ENCODE data around the gene IFT25.
"Not testable (repeated sequence)": the region's sequence is repeated elsewhere in the genome, so short reads cannot be mapped to it uniquely, and the experiment has no call there.

The IFT25 gene

DNA sequence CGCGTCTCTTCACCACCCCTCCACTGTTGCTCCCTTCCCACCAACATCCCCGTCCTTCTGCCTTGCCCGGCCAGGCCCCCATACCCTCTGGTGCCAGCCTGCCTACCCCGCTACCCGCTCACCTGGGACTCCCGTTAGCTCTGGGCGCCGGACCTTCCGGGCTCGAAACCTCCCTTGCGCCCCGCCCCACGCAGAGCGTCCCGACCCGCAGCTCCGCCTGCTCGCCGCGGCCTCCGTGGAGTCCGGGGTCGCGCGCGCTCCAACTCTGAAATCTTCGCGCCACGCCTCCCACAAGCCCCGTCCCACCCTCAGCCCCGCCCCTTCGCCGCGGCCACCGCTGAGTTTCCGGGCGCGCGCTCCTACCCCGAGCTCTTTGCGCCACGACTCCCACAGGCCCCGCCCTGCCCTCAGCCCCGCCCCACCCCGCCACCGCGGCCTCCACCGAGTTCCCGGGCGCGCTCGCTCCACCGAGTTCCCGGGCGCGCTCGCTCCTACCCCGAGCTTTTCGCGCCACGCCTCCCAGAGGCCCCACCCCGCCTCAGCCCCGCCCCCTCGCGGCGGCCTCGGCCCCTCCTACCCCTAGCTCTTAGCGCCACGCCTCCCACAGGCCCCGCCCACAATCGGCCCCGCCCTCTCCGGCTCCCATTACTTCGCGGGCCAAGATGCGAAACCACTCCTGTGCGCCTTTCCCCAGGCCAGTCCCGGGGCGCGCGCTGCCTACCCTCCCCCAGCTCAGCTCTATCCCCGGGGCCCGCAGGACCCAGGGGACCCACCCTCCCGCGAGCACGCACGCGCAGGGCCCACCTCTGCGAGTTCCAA, at the start of gene IFT25:
Gene IFT25 (minus strand): TSS at position 267 of the 819 bp plus-strand sequence. CDS start 5,617 bp downstream, outside the sequence.
- DNase-seq (ENCODE audit: low spot score in 2 of 2) (peak; percentile 100), ATAC-seq (ENCODE audit: low read depth) (peak; percentile 75)
- Mint-ChIP-seq H3K27me3 (no peaks in the 10 kb centered on the region), H3K4me3 (peak within 1 kb of the TSS; percentile 97), H3K27ac (peak within 1 kb of the TSS; percentile 94), H3K36me3 (no peaks in the 10 kb centered on the region), H3K9me3 (no peaks in the 10 kb centered on the region), H3K4me1 (peaks cover 24% of the 10 kb centered on the region)

GRCh38 chr1:53994516-53994915, 49.0 kb upstream of the IFT25 start:
- DNase-seq (ENCODE audit: low spot score in 2 of 2); H3K9me3 Mint-ChIP-seq; ATAC-seq (ENCODE audit: low read depth); H3K4me3 Mint-ChIP-seq; H3K36me3 Mint-ChIP-seq; H3K4me1 Mint-ChIP-seq; H3K27me3 Mint-ChIP-seq; H3K27ac Mint-ChIP-seq: not testable (repeated sequence)

DNA sequence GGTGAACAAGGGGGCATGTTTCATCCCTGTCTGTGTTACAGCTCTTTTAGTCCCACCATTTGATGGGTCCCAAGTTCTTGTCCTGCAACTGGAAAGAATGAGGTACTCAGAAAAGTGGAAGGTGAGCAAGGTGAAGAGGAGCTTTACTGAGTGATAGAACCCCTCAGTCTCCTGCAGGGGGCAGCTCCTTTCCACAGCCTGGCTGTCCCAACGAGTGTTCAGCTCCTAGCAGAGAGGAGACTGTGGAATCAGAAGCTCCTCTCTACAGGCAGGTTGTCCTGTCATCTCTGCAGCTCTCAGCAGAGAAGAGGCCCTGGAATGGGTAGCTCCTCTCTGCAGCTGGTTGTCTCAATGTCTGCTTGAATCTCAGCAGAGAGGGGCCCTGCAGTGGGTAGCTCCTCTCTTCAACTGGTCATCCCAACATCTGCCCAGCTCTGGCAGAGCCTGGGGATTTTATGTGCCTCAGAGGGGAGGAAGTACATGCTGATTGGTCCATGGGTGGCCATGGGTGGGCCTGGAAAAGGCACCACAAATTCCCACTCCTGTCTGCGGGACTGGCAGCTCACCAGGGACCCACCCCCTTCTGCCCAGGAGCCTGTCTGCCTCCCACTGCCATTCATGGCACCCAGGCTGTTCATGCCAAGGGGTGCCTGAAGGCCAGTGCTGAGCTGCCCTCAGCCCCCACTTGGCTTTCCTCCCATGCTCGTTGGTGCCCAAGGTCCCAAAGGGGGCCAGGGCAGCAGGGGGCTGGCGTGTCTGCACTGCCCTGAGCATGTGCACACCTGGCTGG, 46.8 kb upstream of the IFT25 start:
- ATAC-seq (ENCODE audit: low read depth) = no peak
- Mint-ChIP-seq H3K36me3 (no peaks in the 10 kb centered on the region), H3K27ac (no peak overlapping the region)

GRCh38 chr1:53987880-53988279, 42.4 kb upstream of the IFT25 start:
- no peak for ATAC-seq (ENCODE audit: low read depth)

More for the DNA sequence above, 46.8 kb upstream of the IFT25 start:
- Mint-ChIP-seq H3K27me3 (peaks cover 3% of the 10 kb centered on the region), H3K4me1 (no peaks in the 10 kb centered on the region), H3K4me3 (no peak overlapping the region), H3K9me3 (no peaks in the 10 kb centered on the region)
- no peak for DNase-seq (ENCODE audit: low spot score in 2 of 2)

DNA sequence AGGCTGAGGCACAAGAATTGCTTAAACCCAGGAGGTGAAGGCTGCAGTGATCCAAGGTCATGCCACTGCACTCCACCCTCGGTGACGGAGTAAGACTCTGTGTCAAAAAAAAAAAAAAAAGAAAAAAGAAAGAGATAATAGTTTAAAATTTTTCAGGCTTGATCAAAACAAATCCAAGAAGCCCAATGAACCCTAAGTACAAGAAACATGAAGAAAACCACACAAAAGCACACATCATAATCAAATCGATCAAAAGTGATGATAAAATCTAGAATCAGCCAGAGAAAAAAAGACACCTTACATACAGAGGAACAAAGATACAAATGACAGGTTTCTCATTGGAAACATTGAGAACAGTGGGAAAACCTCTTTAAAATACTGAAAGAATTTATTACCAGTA, 41.0 kb upstream of the IFT25 start:
- Mint-ChIP-seq H3K9me3 (peaks cover 3% of the 10 kb centered on the region), H3K4me3 (no peak overlapping the region), H3K27me3 (peaks cover 5% of the 10 kb centered on the region), H3K4me1 (no peaks in the 10 kb centered on the region), H3K36me3 (no peaks in the 10 kb centered on the region), H3K27ac (no peak overlapping the region)
- DNase-seq (ENCODE audit: low spot score in 2 of 2) = no peak
- no peak for ATAC-seq (ENCODE audit: low read depth)

More at GRCh38 chr1:53987880-53988279, 42.4 kb upstream of the IFT25 start:
- no peaks in the 10 kb centered on the region for H3K4me1 Mint-ChIP-seq
- no peak overlapping the region for H3K4me3 Mint-ChIP-seq
- DNase-seq (ENCODE audit: low spot score in 2 of 2) = no peak
- H3K27ac Mint-ChIP-seq = no peak overlapping the region
- H3K27me3 Mint-ChIP-seq = peaks cover 2% of the 10 kb centered on the region
- no peaks in the 10 kb centered on the region for H3K36me3 Mint-ChIP-seq
- H3K9me3 Mint-ChIP-seq = peaks cover 3% of the 10 kb centered on the region

- peaks cover 3% of the 10 kb centered on the region for H3K9me3 Mint-ChIP-seq
- H3K4me3 Mint-ChIP-seq = no peak overlapping the region
- ATAC-seq (ENCODE audit: low read depth) (no peak), DNase-seq (ENCODE audit: low spot score in 2 of 2) (no peak)
- H3K36me3 Mint-ChIP-seq = no peaks in the 10 kb centered on the region
- no peak overlapping the region for H3K27ac Mint-ChIP-seq
- H3K4me1 Mint-ChIP-seq = no peaks in the 10 kb centered on the region
- peaks cover 6% of the 10 kb centered on the region for H3K27me3 Mint-ChIP-seq
Observed at GRCh38 chr1:53984726-53985125, 39.2 kb upstream of the IFT25 start.

GRCh38 chr1:53982763-53983104, 37.2 kb upstream of the IFT25 start:
- H3K27me3 Mint-ChIP-seq = peaks cover 7% of the 10 kb centered on the region
- H3K9me3 Mint-ChIP-seq = peaks cover 3% of the 10 kb centered on the region
- H3K4me1 Mint-ChIP-seq = no peaks in the 10 kb centered on the region
- H3K4me3 Mint-ChIP-seq = no peak overlapping the region
- DNase-seq (ENCODE audit: low spot score in 2 of 2) (no peak), ATAC-seq (ENCODE audit: low read depth) (no peak)
- no peak overlapping the region for H3K27ac Mint-ChIP-seq
- no peaks in the 10 kb centered on the region for H3K36me3 Mint-ChIP-seq

GRCh38 chr1:53982034-53982762, 36.7 kb upstream of the IFT25 start:
- no peak overlapping the region for H3K27ac Mint-ChIP-seq
- H3K27me3 Mint-ChIP-seq = peaks cover 7% of the 10 kb centered on the region
- H3K36me3 Mint-ChIP-seq = no peaks in the 10 kb centered on the region
- ATAC-seq (ENCODE audit: low read depth) (no peak), DNase-seq (ENCODE audit: low spot score in 2 of 2) (no peak)
- peaks cover 3% of the 10 kb centered on the region for H3K9me3 Mint-ChIP-seq
- H3K4me3 Mint-ChIP-seq = no peak overlapping the region
- H3K4me1 Mint-ChIP-seq = no peaks in the 10 kb centered on the region

DNA sequence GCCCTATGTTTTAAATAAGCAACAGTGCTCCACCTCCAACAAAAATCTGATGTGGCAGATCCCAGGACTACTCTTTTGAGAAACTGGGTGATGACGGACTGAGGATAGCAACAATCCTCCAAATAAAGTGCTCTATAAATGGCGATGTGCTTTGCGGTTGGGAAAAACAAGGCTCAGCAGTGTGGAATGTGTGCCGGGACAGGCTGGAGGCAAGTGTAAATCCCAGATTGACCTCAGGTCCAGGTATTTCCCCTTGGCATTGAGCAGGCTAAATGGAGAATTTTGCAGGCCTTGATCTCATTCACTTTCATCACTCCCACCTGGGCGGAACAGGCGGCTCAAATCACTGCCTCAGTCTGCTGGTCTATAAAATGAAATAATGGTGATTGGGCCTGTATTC, 35.7 kb upstream of the IFT25 start:
- Mint-ChIP-seq H3K9me3 (no peaks in the 10 kb centered on the region), H3K27me3 (peaks cover 7% of the 10 kb centered on the region), H3K4me1 (no peaks in the 10 kb centered on the region), H3K4me3 (no peak overlapping the region), H3K36me3 (no peaks in the 10 kb centered on the region), H3K27ac (no peak overlapping the region)
- DNase-seq (ENCODE audit: low spot score in 2 of 2) (no peak), ATAC-seq (ENCODE audit: low read depth) (no peak)

- peaks cover 7% of the 10 kb centered on the region for H3K27me3 Mint-ChIP-seq
- no peak for ATAC-seq (ENCODE audit: low read depth)
- no peaks in the 10 kb centered on the region for H3K4me1 Mint-ChIP-seq
- H3K4me3 Mint-ChIP-seq = no peak overlapping the region
- H3K27ac Mint-ChIP-seq = no peak overlapping the region
- H3K9me3 Mint-ChIP-seq = no peaks in the 10 kb centered on the region
- H3K36me3 Mint-ChIP-seq = peaks cover 7% of the 10 kb centered on the region
- no peak for DNase-seq (ENCODE audit: low spot score in 2 of 2)
Observed at GRCh38 chr1:53979712-53980450, 34.4 kb upstream of the IFT25 start.

GRCh38 chr1:53975861-53976260, 30.4 kb upstream of the IFT25 start:
- Mint-ChIP-seq H3K4me1 (no peaks in the 10 kb centered on the region), H3K27ac (no peak overlapping the region), H3K27me3 (peaks cover 3% of the 10 kb centered on the region), H3K36me3 (peaks cover 15% of the 10 kb centered on the region), H3K9me3 (no peaks in the 10 kb centered on the region), H3K4me3 (no peak overlapping the region)
- ATAC-seq (ENCODE audit: low read depth) (no peak), DNase-seq (ENCODE audit: low spot score in 2 of 2) (no peak)

GRCh38 chr1:53971718-53972117, 26.2 kb upstream of the IFT25 start:
- no peaks in the 10 kb centered on the region for H3K27me3 Mint-ChIP-seq
- no peak overlapping the region for H3K4me3 Mint-ChIP-seq
- no peaks in the 10 kb centered on the region for H3K9me3 Mint-ChIP-seq
- no peak overlapping the region for H3K27ac Mint-ChIP-seq
- H3K4me1 Mint-ChIP-seq = no peaks in the 10 kb centered on the region
- DNase-seq (ENCODE audit: low spot score in 2 of 2) = no peak
- H3K36me3 Mint-ChIP-seq = peaks cover 19% of the 10 kb centered on the region
- ATAC-seq (ENCODE audit: low read depth) = no peak

DNA sequence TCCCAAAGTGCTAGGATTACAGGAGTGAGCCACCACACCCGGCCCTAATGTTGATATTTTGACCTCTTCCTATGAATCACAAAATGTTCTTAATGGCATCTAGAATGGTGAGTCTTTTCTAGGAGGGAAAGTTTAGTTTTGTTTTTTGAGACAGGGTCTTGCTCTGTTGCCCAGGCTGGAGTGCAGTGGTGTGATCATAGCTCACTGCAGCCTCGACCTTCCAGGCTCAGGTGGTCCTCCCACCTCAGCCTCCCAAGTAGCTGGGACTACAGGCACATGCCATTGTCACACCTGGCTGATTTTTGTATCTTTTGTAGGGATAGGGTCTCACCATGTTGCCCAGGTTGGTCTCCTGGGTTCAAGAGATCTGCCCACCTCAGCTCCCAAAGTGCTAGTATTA, 23.8 kb upstream of the IFT25 start:
- H3K4me1 Mint-ChIP-seq; H3K27ac Mint-ChIP-seq; DNase-seq (ENCODE audit: low spot score in 2 of 2); H3K9me3 Mint-ChIP-seq; H3K4me3 Mint-ChIP-seq; H3K27me3 Mint-ChIP-seq; ATAC-seq (ENCODE audit: low read depth): not testable (repeated sequence)
- peaks cover 19% of the 10 kb centered on the region for H3K36me3 Mint-ChIP-seq

Data from memory B cell (primary cell).